ENCODE results near the gene SMPD3.

DNA sequence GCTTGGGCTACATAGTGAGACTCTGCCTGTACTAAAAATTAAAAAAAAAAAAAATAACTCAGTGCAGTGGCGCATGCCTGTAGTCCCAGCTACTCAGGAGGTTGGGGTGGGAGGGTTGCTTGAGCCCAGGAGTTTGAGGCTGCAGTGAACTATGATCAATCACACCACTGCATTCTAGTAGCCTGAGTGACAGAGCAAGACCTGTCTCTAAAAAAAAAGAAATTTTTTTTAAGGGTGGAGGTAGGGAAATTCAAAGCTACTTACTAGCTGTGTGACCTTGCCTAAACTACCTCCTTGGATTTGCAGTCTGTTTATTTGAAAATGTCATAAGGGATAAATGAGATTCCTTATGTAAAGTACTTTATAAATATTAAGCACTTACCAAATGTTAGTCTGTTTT lies 3.4 kb upstream of the SMPD3 start:
- TF ChIP-seq, protein P1, sequence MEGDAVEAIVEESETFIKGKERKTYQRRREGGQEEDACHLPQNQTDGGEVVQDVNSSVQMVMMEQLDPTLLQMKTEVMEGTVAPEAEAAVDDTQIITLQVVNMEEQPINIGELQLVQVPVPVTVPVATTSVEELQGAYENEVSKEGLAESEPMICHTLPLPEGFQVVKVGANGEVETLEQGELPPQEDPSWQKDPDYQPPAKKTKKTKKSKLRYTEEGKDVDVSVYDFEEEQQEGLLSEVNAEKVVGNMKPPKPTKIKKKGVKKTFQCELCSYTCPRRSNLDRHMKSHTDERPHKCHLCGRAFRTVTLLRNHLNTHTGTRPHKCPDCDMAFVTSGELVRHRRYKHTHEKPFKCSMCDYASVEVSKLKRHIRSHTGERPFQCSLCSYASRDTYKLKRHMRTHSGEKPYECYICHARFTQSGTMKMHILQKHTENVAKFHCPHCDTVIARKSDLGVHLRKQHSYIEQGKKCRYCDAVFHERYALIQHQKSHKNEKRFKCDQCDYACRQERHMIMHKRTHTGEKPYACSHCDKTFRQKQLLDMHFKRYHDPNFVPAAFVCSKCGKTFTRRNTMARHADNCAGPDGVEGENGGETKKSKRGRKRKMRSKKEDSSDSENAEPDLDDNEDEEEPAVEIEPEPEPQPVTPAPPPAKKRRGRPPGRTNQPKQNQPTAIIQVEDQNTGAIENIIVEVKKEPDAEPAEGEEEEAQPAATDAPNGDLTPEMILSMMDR (IDR thresholded peaks at IDR 0.05 in 2 of 3, conservative IDR thresholded peaks at IDR 0.05 in 1 of 3; ENCODE audit: borderline replicate concordance in 1 of 3, insufficient read depth in 1 of 3, low read depth in 2 of 3, low read length in 2 of 3): no peak
- no peak for TF ChIP-seq POLR2A (IDR thresholded peaks at IDR 0.05; ENCODE audit: borderline replicate concordance, extremely low read depth, insufficient read depth, insufficient read length)
- TF ChIP-seq, protein P2, sequence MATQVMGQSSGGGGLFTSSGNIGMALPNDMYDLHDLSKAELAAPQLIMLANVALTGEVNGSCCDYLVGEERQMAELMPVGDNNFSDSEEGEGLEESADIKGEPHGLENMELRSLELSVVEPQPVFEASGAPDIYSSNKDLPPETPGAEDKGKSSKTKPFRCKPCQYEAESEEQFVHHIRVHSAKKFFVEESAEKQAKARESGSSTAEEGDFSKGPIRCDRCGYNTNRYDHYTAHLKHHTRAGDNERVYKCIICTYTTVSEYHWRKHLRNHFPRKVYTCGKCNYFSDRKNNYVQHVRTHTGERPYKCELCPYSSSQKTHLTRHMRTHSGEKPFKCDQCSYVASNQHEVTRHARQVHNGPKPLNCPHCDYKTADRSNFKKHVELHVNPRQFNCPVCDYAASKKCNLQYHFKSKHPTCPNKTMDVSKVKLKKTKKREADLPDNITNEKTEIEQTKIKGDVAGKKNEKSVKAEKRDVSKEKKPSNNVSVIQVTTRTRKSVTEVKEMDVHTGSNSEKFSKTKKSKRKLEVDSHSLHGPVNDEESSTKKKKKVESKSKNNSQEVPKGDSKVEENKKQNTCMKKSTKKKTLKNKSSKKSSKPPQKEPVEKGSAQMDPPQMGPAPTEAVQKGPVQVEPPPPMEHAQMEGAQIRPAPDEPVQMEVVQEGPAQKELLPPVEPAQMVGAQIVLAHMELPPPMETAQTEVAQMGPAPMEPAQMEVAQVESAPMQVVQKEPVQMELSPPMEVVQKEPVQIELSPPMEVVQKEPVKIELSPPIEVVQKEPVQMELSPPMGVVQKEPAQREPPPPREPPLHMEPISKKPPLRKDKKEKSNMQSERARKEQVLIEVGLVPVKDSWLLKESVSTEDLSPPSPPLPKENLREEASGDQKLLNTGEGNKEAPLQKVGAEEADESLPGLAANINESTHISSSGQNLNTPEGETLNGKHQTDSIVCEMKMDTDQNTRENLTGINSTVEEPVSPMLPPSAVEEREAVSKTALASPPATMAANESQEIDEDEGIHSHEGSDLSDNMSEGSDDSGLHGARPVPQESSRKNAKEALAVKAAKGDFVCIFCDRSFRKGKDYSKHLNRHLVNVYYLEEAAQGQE (IDR thresholded peaks at IDR 0.05; ENCODE audit: low read depth): no peak

Measured in HCT116 (cell line).